ENCODE results near the gene SOCS1. TPM values are rescaled to one million over a fixed set of nuclear protein-coding genes. Genes with fewer than 3 reads are reported as not detected.
A peak's percentile ranks its signal among the peaks of the same experiment; 100 is the strongest.

SOCS1 gene
- total and polyA plus RNA-seq, 2 experiments from 2014 or later, result 13.1 to 18.6 TPM

GRCh38 chr16:11283820-11284248 lies 27.8 kb upstream of the SOCS1 start:
- no peaks in the 10 kb centered on the region for H3K27me3 ChIP-seq
- no peaks in the 10 kb centered on the region for H3K36me3 ChIP-seq (replicated peaks; ENCODE audit: insufficient read depth, low read depth)
- 70% methylated on average over 4 of the region's 4 CpGs for WGBS (ENCODE audit: low lambda C conversion rate, missing lambda C conversion rate)
- H2AFZ ChIP-seq, result no peak overlapping the region
- H3K4me1 ChIP-seq (ENCODE audit: insufficient read depth), result peaks cover 6% of the 10 kb centered on the region
- H3K79me2 ChIP-seq, result no peaks in the 10 kb centered on the region
- no peaks in the 10 kb centered on the region for H4K20me1 ChIP-seq (ENCODE audit: insufficient read depth, poor library complexity, severe bottlenecking)
- H3K27ac ChIP-seq, result no peak overlapping the region
- H3K4me2 ChIP-seq, result no peak overlapping the region
- DNase-seq (ENCODE audit: low spot score), result no peak
- no peaks in the 10 kb centered on the region for H3K9me3 ChIP-seq (ENCODE audit: low read depth)
- H3K4me3 ChIP-seq, result no peak overlapping the region
- no peaks in the 10 kb centered on the region for H3K9me2 ChIP-seq (replicated peaks; ENCODE audit: insufficient read depth)
- TF ChIP-seq, protein P1, sequence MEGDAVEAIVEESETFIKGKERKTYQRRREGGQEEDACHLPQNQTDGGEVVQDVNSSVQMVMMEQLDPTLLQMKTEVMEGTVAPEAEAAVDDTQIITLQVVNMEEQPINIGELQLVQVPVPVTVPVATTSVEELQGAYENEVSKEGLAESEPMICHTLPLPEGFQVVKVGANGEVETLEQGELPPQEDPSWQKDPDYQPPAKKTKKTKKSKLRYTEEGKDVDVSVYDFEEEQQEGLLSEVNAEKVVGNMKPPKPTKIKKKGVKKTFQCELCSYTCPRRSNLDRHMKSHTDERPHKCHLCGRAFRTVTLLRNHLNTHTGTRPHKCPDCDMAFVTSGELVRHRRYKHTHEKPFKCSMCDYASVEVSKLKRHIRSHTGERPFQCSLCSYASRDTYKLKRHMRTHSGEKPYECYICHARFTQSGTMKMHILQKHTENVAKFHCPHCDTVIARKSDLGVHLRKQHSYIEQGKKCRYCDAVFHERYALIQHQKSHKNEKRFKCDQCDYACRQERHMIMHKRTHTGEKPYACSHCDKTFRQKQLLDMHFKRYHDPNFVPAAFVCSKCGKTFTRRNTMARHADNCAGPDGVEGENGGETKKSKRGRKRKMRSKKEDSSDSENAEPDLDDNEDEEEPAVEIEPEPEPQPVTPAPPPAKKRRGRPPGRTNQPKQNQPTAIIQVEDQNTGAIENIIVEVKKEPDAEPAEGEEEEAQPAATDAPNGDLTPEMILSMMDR (IDR thresholded peaks at IDR 0.05; ENCODE audit: poor library complexity), result no peak
- no peak for TF ChIP-seq EZH2 (IDR thresholded peaks at IDR 0.05; ENCODE audit: borderline replicate concordance)
- no peak for TF ChIP-seq EZH2phosphoT487 (IDR thresholded peaks at IDR 0.05; ENCODE audit: low read depth, severe bottlenecking, unreplicated experiment)

- Histone ChIP-seq H3K27me3 (no peaks in the 10 kb centered on the region), H4K20me1 (ENCODE audit: insufficient read depth, poor library complexity, severe bottlenecking) (no peaks in the 10 kb centered on the region), H3K36me3 (replicated peaks; ENCODE audit: insufficient read depth, low read depth) (no peaks in the 10 kb centered on the region), H3K9me2 (replicated peaks; ENCODE audit: insufficient read depth) (no peaks in the 10 kb centered on the region), H2AFZ (no peak within 1 kb of the TSS), H3K4me2 (no peak within 1 kb of the TSS), H3K9me3 (ENCODE audit: low read depth) (no peaks in the 10 kb centered on the region), H3K4me1 (ENCODE audit: insufficient read depth) (peaks cover 6% of the 10 kb centered on the region), H3K27ac (peak within 1 kb of the TSS; percentile 27), H3K79me2 (no peaks in the 10 kb centered on the region), H3K4me3 (no peak within 1 kb of the TSS)
- DNase-seq (ENCODE audit: low spot score), result no peak
- WGBS (ENCODE audit: low lambda C conversion rate, missing lambda C conversion rate), result 89% methylated on average over 23 of the region's 25 CpGs
- TF ChIP-seq EZH2phosphoT487 (IDR thresholded peaks at IDR 0.05; ENCODE audit: low read depth, severe bottlenecking, unreplicated experiment) (no peak), EZH2 (IDR thresholded peaks at IDR 0.05; ENCODE audit: borderline replicate concordance) (no peak)
- TF ChIP-seq, protein P1 (IDR thresholded peaks at IDR 0.05; ENCODE audit: poor library complexity), result no peak
These were observed 24.9 kb upstream of the SOCS1 start, which contains the start of gene PRM1 for GRCh38 chr16:11280616-11281522. Gene PRM1 (minus strand): TSS chr16:11281330. CDS start chr16:11281238, 92 bp downstream.

DNA sequence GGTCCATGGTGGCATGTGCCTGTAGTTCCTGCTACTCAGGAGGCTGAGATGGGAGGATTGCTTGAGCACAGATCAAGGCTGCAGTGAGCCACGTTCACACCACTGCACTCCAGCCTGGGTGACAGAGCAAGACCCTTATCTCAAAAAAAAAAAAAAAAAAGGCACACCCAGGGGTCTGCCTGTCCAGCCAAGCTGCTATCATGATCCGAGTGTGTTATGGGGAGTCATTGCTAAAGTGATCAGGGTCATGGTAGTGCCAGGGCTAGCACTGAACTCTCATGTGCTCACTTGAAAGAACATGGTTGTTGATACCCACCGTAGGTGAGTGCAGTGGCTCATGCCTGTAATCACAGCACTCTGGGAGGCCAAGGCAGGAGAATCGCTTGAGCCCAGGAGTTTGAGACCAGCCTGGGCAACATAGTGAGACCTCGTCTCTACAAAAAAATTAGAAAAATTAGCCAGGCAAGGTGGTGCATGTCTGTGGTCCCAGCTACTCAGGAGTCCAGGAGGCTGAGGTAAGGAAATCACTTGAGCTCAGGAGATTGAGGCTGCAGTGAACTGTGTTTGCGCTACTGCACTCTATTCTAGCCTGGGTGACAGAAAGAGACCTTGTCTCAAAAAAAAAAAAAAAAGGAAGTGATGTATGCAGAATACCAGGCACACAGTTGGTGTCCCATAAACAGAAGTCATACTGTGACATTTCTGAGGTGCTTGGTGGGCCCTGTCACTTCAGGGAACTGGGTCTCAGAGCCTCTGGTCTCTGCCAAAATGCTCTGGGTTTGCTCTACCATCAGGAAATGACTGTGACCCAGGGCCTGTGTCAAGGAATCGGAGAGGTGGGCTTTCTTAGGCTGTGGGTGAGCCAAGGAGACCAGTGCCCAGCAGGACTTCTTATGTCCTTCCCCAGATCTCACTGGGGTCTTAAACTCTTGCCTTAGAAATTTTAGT lies 23.0 kb upstream of the SOCS1 start:
- Histone ChIP-seq H3K36me3 (replicated peaks; ENCODE audit: insufficient read depth, low read depth) (no peaks in the 10 kb centered on the region), H3K27me3 (no peaks in the 10 kb centered on the region), H3K4me1 (ENCODE audit: insufficient read depth) (peaks cover 8% of the 10 kb centered on the region), H2AFZ (no peak overlapping the region), H3K4me3 (no peak overlapping the region), H3K27ac (peak overlapping the region; percentile 68), H3K79me2 (no peaks in the 10 kb centered on the region), H4K20me1 (ENCODE audit: insufficient read depth, poor library complexity, severe bottlenecking) (no peaks in the 10 kb centered on the region), H3K4me2 (peak overlapping the region; percentile 26), H3K9me2 (replicated peaks; ENCODE audit: insufficient read depth) (no peaks in the 10 kb centered on the region), H3K9me3 (ENCODE audit: low read depth) (no peaks in the 10 kb centered on the region)
- TF ChIP-seq EZH2 (IDR thresholded peaks at IDR 0.05; ENCODE audit: borderline replicate concordance) (no peak), EZH2phosphoT487 (IDR thresholded peaks at IDR 0.05; ENCODE audit: low read depth, severe bottlenecking, unreplicated experiment) (no peak)
- TF ChIP-seq, protein P1 (IDR thresholded peaks at IDR 0.05; ENCODE audit: poor library complexity), result no peak
- 85% methylated on average over 7 of the region's 7 CpGs for WGBS (ENCODE audit: low lambda C conversion rate, missing lambda C conversion rate)
- DNase-seq (ENCODE audit: low spot score), result no peak
